ENCODE data around the gene RYR1.
"Not testable (repeated sequence)": the region's sequence is repeated elsewhere in the genome, so short reads cannot be mapped to it uniquely, and the experiment has no call there.

RYR1 gene

DNA sequence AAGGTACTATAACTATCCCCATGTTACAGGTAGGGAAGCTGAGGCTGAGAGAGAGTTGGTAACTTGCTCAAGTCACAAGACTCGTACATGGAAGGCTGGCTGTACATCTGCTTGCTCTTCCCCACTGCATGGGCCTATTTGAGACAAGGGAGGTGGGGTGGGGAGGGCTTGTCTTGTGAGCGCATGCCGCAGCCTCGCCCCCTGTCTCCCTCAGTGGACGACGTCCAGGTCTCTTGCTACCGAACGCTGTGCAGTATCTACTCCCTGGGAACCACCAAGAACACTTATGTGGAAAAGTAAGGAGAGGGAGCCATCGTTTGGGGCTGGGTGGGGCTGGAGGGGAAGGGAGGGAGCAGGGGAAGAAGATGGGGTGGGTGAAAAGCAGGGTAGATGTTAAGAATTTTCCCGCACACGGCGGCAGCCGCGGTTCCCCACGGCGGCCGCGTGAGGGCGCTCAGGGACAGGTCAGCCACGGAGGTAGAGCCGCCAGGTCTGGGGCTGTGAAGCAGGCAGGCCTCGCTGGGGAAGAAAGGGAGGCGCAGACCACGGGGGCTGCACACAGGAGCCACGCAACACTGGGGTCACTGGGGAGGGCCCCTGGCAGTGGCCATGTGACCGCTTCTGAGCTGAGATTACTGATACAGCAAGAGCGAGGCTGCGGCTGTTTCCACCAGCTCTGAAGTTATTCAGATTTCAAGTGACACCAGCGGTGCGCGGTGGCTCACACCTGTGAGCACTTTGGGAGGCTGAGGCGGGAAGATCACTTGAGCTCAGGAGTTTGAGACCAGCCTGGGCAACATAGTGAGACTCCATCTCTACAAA is 81.5 kb downstream of the RYR1 start:
- DNase-seq (ENCODE audit: low spot score) = peak; percentile 42

DNA sequence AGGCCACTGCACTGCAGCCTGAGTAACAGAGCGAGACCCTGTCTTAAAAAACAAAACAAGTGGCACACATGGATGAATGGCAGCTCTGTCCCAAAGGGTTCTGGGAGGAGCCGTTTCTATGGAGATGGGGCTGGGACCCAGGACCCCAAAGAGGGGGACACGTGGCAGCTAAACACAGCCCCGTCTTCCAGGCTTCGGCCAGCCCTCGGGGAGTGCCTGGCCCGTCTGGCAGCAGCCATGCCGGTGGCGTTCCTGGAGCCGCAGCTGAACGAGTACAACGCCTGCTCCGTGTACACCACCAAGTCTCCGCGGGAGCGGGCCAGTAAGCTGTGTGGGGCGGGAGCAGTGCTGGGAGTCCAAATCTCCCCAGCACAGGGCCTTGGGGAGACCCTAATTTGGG is 82.4 kb downstream of the RYR1 start:
- DNase-seq (ENCODE audit: low spot score) = peak; percentile 12

DNA sequence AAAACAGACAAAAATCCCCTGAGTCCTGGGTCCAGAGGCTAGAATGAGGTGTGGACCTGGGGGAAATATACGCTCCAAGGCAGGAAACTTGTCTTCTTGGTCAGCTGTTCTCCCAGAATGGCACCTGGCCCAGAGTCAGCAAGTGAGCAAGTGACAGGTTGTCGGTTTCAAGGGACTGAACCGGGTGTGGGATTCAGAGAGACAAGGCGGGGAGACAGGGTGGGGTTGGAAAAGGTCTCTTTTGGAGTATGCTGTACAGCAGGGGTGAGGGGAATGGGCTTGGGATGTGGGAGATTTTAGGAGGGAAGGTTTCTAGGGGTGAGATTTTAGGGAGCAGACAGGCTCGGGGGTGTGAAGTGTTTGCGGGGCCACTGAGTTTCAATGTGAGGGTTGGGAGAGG is 83.3 kb downstream of the RYR1 start:
- no peak for DNase-seq (ENCODE audit: low spot score)

DNA sequence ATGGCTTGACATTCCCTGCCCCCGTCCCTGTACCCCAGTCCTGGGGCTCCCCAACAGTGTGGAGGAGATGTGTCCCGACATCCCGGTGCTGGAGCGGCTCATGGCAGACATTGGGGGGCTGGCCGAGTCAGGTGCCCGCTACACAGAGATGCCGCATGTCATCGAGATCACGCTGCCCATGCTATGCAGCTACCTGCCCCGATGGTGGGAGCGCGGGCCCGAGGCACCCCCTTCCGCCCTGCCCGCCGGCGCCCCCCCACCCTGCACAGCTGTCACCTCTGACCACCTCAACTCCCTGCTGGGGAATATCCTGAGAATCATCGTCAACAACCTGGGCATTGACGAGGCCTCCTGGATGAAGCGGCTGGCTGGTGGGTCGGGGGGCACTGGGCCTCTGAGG is 83.8 kb downstream of the RYR1 start:
- no peak for DNase-seq (ENCODE audit: low spot score)

DNA sequence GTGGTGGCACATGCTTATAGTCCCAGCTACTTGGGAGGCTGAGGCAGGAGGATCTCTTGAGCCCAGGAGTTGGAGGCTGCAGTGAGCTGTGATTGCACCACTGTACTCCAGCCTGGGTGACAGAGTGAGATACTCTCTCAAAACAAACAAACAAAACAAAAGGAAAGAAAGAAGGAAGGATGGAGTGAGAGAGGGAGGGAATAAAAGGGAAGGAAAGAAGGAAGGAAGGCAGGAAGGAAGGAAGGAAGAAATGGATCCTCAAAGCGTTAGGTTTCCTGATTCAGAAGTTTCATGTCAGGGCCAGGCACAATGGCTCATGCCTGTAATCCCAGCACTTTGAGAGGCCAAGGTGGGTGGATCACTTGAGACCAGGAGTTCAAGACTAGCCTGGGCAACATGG is 84.5 kb downstream of the RYR1 start:
- DNase-seq (ENCODE audit: low spot score) = not testable (repeated sequence)

- no peak for DNase-seq (ENCODE audit: low spot score)
These were observed 85.7 kb downstream of the RYR1 start for GRCh38 chr19:38519168-38519567.

DNA sequence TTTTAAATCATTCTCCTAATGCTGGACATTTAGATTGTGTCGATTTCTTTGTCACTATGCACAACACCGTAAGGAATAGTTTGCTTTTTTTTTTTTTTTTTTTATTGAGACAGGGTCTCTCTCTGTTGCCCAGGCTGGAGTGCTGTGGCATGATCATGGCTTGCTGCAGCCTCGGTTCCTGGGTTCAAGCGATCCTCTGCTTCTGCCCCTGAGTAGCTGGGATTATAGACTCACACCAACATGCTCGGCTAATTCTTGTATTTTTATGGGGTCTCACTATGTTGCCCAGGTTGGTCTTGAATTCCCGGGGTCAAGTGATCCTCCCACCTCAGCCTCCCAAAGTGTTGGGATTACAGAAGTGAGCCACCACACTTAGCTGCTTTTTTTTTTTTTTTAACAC is 86.5 kb downstream of the RYR1 start:
- no peak for DNase-seq (ENCODE audit: low spot score)

GRCh38 chr19:38522915-38523314 is 89.4 kb downstream of the RYR1 start:
- DNase-seq (ENCODE audit: low spot score) = no peak

GRCh38 chr19:38523319-38523718 is 89.8 kb downstream of the RYR1 start:
- DNase-seq (ENCODE audit: low spot score) = no peak

GRCh38 chr19:38524369-38524768 is 90.9 kb downstream of the RYR1 start:
- DNase-seq (ENCODE audit: low spot score) = no peak

DNA sequence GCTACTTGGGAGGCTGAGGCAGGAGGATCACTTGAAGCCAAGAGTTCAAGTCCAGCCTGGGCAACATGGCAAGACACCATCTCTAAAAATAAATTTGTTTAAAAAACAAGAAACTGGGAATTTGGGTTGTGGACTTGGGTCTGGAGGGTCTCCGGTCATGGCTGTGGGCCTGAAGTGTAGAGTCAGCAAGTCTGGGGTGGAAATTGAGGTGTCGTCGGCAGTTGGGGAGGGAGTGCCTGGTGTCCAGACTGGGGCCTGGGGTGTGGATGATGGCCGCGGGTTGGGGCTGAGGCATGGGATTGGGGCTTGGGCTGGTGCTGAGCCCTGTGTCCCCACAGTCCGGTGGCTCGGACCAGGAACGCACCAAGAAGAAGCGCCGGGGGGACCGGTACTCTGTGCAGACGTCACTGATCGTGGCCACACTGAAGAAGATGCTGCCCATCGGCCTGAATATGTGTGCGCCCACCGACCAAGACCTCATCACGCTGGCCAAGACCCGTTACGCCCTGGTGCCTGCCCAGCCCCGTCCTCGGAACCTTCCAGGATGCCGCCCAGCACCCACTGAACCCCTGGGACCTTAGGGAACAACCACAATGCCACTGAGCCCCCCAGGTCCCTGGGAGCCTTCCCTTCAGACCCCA is 91.6 kb downstream of the RYR1 start:
- DNase-seq (ENCODE audit: low spot score) = no peak

- DNase-seq (ENCODE audit: low spot score) = no peak
These were observed 92.9 kb downstream of the RYR1 start for GRCh38 chr19:38526430-38526829.

DNA sequence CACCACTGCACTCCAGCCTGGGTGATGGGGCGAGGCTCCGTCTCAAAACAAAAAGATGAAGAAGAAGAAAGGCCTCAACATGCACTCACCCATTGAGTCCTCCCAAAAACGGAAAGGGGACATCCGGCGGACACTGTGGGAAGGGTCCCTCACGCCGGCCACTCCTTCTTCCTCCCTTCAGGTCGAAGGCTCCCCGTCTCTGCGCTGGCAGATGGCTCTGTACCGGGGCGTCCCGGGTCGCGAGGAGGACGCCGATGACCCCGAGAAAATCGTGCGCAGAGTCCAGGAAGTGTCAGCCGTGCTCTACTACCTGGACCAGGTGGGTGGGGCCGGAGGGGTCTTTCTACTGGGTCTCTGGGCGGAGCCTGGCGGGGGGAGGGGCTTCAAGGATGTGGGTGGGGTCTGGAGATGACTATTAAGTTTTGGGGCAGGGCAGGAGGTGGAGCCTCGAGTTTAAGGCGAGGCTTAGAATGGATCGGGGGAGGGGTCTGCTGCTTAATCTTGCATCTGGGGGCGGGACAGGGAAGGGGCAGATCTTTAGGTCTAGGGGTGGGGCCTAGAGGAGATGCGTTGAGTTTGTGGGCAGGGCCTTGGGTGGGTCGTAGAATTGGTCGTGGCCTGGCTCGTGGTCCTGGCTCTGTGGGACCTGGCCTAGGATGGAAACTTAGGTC is 94.1 kb downstream of the RYR1 start:
- DNase-seq (ENCODE audit: low spot score) = no peak

GRCh38 chr19:38528213-38528755 is 94.8 kb downstream of the RYR1 start:
- no peak for DNase-seq (ENCODE audit: low spot score)

DNA sequence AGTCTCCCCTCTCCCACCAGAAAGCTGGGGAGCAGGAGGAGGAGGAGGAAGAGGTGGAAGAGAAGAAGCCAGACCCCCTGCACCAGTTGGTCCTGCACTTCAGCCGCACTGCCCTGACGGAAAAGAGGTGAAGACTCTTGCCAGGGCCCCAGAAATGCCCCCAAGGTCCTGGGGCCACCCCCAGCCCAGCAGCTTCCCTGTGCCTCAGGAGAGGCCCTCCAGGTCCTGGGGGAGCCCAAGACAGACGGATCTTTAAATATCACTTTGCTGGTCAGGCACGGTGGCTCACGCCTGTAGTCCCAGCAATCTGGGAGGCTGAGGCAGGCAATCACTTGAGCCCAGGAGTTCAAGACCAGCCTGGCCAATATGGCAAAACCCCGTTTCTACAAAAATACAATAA is 95.4 kb downstream of the RYR1 start:
- no peak for DNase-seq (ENCODE audit: low spot score)

- DNase-seq (ENCODE audit: low spot score) = no peak
These were observed 98.0 kb downstream of the RYR1 start for GRCh38 chr19:38531515-38531914.

- DNase-seq (ENCODE audit: low spot score) = no peak
These were observed 99.4 kb downstream of the RYR1 start for GRCh38 chr19:38532939-38533338.

DNA sequence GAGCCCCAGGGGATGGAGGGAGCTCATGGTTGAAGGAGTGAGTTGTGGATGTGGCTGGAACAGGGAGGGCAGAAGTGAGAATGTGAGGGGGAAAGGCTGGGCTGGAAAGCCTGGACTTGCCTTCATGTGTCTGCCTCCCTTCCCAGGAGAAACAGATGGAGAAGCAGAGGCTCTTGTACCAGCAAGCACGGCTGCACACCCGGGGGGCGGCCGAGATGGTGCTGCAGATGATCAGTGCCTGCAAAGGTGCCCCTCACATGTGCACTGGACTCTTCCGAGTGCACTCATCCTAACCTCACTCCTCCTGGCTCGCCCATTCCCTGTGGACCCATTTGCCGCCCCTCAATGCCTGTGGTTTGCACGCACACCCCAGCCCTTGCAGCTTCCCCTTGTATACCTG is 101.1 kb downstream of the RYR1 start:
- no peak for DNase-seq (ENCODE audit: low spot score)

DNA sequence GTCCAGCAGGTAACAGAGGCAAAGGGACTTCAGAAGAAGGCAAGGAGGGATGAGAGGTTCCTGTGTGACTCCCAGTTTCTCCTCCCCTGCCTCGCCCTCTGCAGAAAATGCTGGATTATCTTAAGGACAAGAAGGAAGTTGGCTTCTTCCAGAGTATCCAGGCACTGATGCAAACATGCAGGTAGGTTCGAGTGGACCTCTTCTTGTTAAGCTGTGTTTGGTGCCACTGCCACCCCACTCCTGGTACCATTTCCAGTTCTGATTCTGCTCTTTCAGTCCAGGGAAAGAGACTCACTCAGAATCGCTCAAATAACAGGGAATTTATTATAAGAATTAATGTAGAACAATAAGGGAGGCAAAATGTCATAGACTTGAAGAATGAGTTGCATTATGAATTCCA is 101.7 kb downstream of the RYR1 start:
- no peak for DNase-seq (ENCODE audit: low spot score)

- DNase-seq (ENCODE audit: low spot score) = no peak
These were observed 103.8 kb downstream of the RYR1 start for GRCh38 chr19:38537071-38537936.

DNA sequence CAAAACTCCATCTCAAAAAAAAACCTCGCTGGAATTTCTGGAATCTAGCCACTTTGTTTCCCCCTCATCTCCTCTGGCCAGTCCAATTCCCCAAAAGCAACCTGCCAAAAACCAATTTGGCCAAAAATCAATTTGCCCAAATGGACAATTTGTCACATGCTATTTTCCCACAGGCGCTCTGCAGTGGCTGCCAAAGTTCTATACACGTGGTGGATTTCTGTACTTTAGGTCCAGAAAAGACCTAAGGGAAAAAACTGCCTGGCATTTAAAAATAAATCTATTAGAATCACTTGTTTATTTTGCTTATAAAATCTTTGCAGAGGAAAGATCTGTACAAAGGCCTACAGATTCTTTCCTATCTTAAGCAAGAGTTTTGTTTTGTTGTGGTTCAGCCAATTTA is 104.9 kb downstream of the RYR1 start:
- DNase-seq (ENCODE audit: low spot score) = peak; percentile 52
